Osteocyte (in vitro differentiated cells): Measurements from ENCODE around the gene MMRN2. TPM values are rescaled to one million over a fixed set of nuclear protein-coding genes. Genes with fewer than 3 reads are reported as not detected.

Experiments
- DNase-seq: peaks from one replicate; pipeline ENCODE4 v3.0.0; 2021; ENCODE audit warnings: mixed read lengths; ENCODE audit not compliant: unreplicated experiment; ENCODE audit errors: extremely low spot score
- H3K27ac Mint-ChIP-seq: one replicate; pipeline ENCODE4 v1.8.0; 2021; ENCODE audit warnings: mild to moderate bottlenecking, mixed read lengths; ENCODE audit not compliant: unreplicated experiment
- H3K27me3 Mint-ChIP-seq: one replicate; pipeline ENCODE4 v1.8.0; 2021; ENCODE audit warnings: mixed read lengths; ENCODE audit not compliant: unreplicated experiment
- H3K36me3 Mint-ChIP-seq: one replicate; pipeline ENCODE4 v1.8.0; 2021; ENCODE audit warnings: mixed read lengths; ENCODE audit not compliant: unreplicated experiment
- H3K4me1 Mint-ChIP-seq: one replicate; pipeline ENCODE4 v1.8.0; 2021; ENCODE audit warnings: mixed read lengths; ENCODE audit not compliant: unreplicated experiment
- H3K4me3 Mint-ChIP-seq: one replicate; pipeline ENCODE4 v1.8.0; 2021; ENCODE audit warnings: mild to moderate bottlenecking, moderate library complexity, mixed read lengths; ENCODE audit not compliant: unreplicated experiment
- H3K9me3 Mint-ChIP-seq: one replicate; pipeline ENCODE4 v1.8.0; 2021; ENCODE audit warnings: mixed read lengths; ENCODE audit not compliant: unreplicated experiment
- CTCF ChIP-seq: fragments of 200-600 bp; sonication (generic); IDR thresholded peaks from 2 replicates; pipeline ENCODE4 v1.5.0; 2021; ENCODE audit warnings: antibody characterized with exemption, mild to moderate bottlenecking, moderate library complexity
- total RNA-seq: library from RNA; stranded (reverse); gene quantifications from 2 replicates; pipeline ENCODE4 v1.2.1, GENCODE V29; 2021

MMRN2 gene
- total RNA-seq, 1 donor from 2014 or later, result not detected

GRCh38 chr10:86965986-86966654 is 8.7 kb upstream of the MMRN2 start:
- DNase-seq, result peak; percentile 15
- peaks cover 27% of the 10 kb centered on the region for H3K4me1 Mint-ChIP-seq
- H3K27me3 Mint-ChIP-seq, result no peaks in the 10 kb centered on the region
- no peaks in the 10 kb centered on the region for H3K9me3 Mint-ChIP-seq
- TF ChIP-seq CTCF, result no peak
- no peak overlapping the region for H3K4me3 Mint-ChIP-seq
- no peaks in the 10 kb centered on the region for H3K36me3 Mint-ChIP-seq
- peak overlapping the region; percentile 41 for H3K27ac Mint-ChIP-seq

- no peak for TF ChIP-seq CTCF
- Mint-ChIP-seq H3K4me3 (no peak overlapping the region), H3K4me1 (peaks cover 20% of the 10 kb centered on the region), H3K9me3 (no peaks in the 10 kb centered on the region), H3K27me3 (no peaks in the 10 kb centered on the region), H3K36me3 (no peaks in the 10 kb centered on the region), H3K27ac (no peak overlapping the region)
- no peak for DNase-seq
Observed at GRCh38 chr10:86964847-86965190, 7.4 kb upstream of the MMRN2 start.

GRCh38 chr10:86964061-86964846 is 6.8 kb upstream of the MMRN2 start:
- TF ChIP-seq CTCF, result no peak
- Mint-ChIP-seq H3K9me3 (no peaks in the 10 kb centered on the region), H3K4me3 (no peak overlapping the region), H3K27me3 (no peaks in the 10 kb centered on the region), H3K27ac (no peak overlapping the region), H3K4me1 (peaks cover 18% of the 10 kb centered on the region), H3K36me3 (no peaks in the 10 kb centered on the region)
- DNase-seq, result peak; percentile 70

GRCh38 chr10:86963341-86963919 is 6.0 kb upstream of the MMRN2 start:
- Mint-ChIP-seq H3K36me3 (no peaks in the 10 kb centered on the region), H3K4me1 (peaks cover 25% of the 10 kb centered on the region), H3K27me3 (no peaks in the 10 kb centered on the region), H3K27ac (no peak overlapping the region), H3K4me3 (no peak overlapping the region), H3K9me3 (no peaks in the 10 kb centered on the region)
- DNase-seq, result peak; percentile 71
- no peak for TF ChIP-seq CTCF

- H3K36me3 Mint-ChIP-seq, result no peaks in the 10 kb centered on the region
- no peak overlapping the region for H3K27ac Mint-ChIP-seq
- H3K27me3 Mint-ChIP-seq, result no peaks in the 10 kb centered on the region
- DNase-seq, result no peak
- H3K4me1 Mint-ChIP-seq, result peaks cover 26% of the 10 kb centered on the region
- TF ChIP-seq CTCF, result no peak
- no peak overlapping the region for H3K4me3 Mint-ChIP-seq
- no peaks in the 10 kb centered on the region for H3K9me3 Mint-ChIP-seq
Observed at GRCh38 chr10:86962981-86963310, 5.5 kb upstream of the MMRN2 start.
